ENCODE results near the gene NCAPH2. TPM values are rescaled to one million over a fixed set of nuclear protein-coding genes. Genes with fewer than 3 reads are reported as not detected.

Gene NCAPH2
- 100 to 1,000 TPM; 143 to 152 TPM for total RNA-seq

DNA sequence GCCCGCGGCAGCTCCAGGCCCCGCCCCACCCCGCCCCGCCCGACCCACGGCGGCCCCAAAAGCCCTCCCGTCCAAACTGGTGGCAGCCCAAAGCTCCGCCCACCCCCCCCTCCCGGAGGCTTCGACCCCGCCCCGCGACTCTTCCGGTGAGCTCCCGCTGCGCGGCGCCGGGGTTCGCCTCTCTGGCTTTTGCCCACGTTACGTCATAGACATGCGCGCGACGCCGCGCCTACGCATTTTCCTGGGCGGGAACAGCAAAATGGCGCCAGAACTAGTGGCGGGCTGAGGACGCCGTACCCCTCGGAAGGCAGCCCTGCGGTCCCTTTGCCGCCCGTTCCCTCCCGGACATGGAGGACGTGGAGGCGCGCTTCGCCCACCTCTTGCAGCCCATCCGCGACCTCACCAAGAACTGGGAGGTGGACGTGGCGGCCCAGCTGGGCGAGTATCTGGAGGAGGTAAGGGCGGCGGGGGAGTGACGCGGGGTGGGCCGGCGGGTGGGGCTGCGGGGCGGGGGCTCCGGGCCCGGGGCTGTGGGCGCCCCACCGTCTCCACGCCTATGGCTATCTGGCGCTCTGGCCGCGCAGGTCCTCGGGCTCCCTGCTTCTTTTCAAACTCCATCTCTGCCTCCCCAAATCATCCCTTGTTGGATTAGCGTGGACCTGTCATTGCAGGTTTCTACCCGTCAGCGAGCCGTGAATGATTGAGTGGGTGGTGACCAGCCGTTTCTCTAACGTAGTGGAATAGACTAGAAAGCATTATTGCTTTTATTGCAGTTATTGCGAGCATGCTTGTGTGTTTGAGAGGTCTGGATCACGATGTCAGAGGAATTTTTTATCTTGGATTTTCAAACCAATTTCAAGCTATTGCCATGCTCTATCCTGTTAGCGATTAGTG, at the start of gene NCAPH2:
TSS of gene NCAPH2 (plus strand) at position 234 of the 894 bp plus-strand sequence. CDS start at position 348, 114 bp downstream.
- Mint-ChIP-seq H3K4me1 (peaks cover 13% of the 10 kb centered on the region), H3K4me3 (peak within 1 kb of the TSS; percentile 97), H3K27me3 (no peaks in the 10 kb centered on the region), H3K27ac (peak within 1 kb of the TSS; percentile 97), H3K36me3 (peaks cover 10% of the 10 kb centered on the region), H3K9me3 (no peaks in the 10 kb centered on the region)
- peak; percentile 98 for DNase-seq

GRCh38 chr22:50459016-50459415, 49.0 kb upstream of the NCAPH2 start:
- Mint-ChIP-seq H3K9me3 (no peaks in the 10 kb centered on the region), H3K4me3 (no peak overlapping the region), H3K27me3 (no peaks in the 10 kb centered on the region), H3K4me1 (peaks cover 3% of the 10 kb centered on the region), H3K36me3 (peaks cover 14% of the 10 kb centered on the region), H3K27ac (no peak overlapping the region)
- no peak for DNase-seq

DNA sequence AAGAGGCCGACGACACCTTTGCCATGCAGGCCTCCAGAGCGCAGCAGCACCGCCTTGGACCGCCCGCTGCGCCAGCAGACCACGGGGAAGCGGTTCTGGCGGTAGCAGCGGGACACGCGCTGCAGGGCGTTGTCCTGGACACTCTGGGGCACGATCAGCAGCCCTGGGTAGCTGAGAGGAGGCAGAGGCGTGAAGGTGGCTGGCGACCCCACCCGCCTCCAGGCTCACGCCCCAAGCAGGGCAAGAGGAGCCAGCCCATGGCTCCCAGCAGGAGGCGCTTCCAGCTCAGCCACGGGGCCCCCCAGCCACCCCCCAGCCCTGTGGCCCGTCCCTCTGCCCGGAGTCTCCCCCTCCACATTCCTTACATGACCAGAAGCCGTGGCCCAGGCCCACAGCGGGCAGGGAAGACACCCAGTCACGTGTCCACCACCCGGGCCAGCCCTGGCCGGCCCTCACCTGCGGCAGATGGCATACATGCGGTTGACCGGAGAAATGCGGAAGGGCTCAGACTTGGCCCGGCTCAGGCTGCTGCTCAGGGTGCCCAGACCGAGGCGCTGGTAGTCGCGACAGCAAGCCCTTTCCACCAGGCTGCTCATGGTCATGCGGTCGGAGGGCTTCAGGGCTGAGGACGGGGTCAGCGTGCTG, 48.4 kb upstream of the NCAPH2 start:
- H3K36me3 Mint-ChIP-seq, result peaks cover 13% of the 10 kb centered on the region
- no peaks in the 10 kb centered on the region for H3K9me3 Mint-ChIP-seq
- H3K4me3 Mint-ChIP-seq, result no peak overlapping the region
- no peak overlapping the region for H3K27ac Mint-ChIP-seq
- no peaks in the 10 kb centered on the region for H3K4me1 Mint-ChIP-seq
- no peaks in the 10 kb centered on the region for H3K27me3 Mint-ChIP-seq
- no peak for DNase-seq

DNA sequence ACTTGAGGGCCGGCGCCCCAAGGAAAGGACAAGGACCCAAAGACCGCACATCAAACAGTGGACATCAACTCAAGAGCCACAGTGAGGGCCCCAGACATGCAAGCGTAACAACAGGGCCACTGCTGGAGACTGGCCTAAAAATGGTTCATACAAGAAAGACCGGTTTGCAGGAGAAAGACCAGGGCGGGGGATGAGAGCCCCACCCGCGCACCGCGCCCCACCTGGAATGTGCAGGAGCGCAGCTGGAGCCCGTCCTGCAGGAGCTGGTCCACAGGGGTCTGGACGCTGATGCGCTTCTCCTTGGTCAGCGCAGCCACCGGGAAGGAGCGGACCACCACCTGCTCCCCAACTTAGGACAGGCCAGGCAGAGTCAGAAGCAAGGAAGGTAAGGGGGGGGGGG, 47.1 kb upstream of the NCAPH2 start:
- DNase-seq, result no peak
- Mint-ChIP-seq H3K27me3 (no peaks in the 10 kb centered on the region), H3K4me1 (peaks cover under 1% of the 10 kb centered on the region), H3K27ac (no peak overlapping the region), H3K4me3 (no peak overlapping the region), H3K36me3 (peaks cover 14% of the 10 kb centered on the region), H3K9me3 (no peaks in the 10 kb centered on the region)

DNA sequence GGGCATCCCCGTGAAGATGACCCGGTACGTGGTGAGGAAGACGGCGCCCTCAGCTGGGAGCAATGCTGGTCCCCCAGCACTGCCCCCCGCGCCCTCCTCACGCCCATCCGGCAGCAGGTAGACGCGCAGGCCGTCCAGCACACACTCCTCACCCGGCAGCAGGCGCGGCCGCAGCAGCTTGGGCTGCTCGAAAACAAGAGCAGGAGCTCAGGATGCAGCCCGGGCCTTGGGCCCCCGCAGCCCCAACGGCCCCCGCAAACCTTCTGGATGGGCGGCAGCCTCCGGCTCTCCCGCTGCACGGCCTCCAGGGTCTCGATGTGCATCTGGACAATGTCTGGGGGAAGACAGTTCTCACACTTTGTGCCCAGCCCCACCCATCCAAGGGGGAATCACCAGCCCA, 46.5 kb upstream of the NCAPH2 start:
- DNase-seq, result no peak
- no peak overlapping the region for H3K27ac Mint-ChIP-seq
- H3K36me3 Mint-ChIP-seq, result peaks cover 18% of the 10 kb centered on the region
- H3K4me1 Mint-ChIP-seq, result peaks cover 6% of the 10 kb centered on the region
- H3K4me3 Mint-ChIP-seq, result no peak overlapping the region
- H3K9me3 Mint-ChIP-seq, result no peaks in the 10 kb centered on the region
- no peaks in the 10 kb centered on the region for H3K27me3 Mint-ChIP-seq

- no peak for DNase-seq
- peaks cover 11% of the 10 kb centered on the region for H3K4me1 Mint-ChIP-seq
- H3K9me3 Mint-ChIP-seq, result no peaks in the 10 kb centered on the region
- H3K27me3 Mint-ChIP-seq, result no peaks in the 10 kb centered on the region
- H3K36me3 Mint-ChIP-seq, result peaks cover 19% of the 10 kb centered on the region
- no peak overlapping the region for H3K4me3 Mint-ChIP-seq
- no peak overlapping the region for H3K27ac Mint-ChIP-seq
Observed at GRCh38 chr22:50461979-50462540, 46.0 kb upstream of the NCAPH2 start.

DNA sequence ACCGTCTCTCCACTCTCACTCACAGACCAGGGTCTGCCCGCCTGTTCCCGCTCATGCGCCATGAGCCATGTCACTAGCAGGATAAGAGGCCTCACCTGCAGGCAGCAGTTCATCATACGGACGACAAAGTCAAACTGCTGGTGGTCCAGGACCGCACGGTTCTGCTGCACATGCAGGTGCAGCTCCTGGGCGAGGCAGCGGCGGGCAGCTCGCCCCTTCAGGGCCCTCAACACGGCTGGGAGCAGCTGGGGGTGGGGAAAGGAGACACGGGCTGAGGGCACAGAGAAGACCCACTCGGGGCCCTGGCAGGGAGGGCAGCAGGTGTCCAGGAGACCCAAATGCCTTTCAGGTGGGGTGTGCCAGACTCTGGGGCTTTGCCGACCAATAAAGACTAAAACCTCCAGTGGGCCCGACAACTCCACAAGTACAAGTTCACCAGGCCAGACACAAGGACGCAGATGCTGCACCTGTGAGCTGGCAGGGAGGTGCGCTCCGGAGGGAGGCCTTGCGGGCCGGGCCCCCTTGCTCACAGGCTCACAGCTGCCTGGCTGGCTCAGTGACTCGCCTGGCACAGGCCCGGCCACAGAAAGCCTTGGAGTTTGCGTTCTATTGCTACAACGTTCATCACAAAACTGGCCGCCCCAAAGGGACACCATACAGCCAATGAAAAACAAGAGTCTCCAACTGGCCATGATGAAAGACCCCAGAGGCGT, 44.7 kb upstream of the NCAPH2 start:
- H3K27me3 Mint-ChIP-seq, result no peaks in the 10 kb centered on the region
- peaks cover 19% of the 10 kb centered on the region for H3K36me3 Mint-ChIP-seq
- H3K9me3 Mint-ChIP-seq, result no peaks in the 10 kb centered on the region
- no peak for DNase-seq
- H3K4me1 Mint-ChIP-seq, result peaks cover 21% of the 10 kb centered on the region
- H3K27ac Mint-ChIP-seq, result no peak overlapping the region
- H3K4me3 Mint-ChIP-seq, result no peak overlapping the region

DNA sequence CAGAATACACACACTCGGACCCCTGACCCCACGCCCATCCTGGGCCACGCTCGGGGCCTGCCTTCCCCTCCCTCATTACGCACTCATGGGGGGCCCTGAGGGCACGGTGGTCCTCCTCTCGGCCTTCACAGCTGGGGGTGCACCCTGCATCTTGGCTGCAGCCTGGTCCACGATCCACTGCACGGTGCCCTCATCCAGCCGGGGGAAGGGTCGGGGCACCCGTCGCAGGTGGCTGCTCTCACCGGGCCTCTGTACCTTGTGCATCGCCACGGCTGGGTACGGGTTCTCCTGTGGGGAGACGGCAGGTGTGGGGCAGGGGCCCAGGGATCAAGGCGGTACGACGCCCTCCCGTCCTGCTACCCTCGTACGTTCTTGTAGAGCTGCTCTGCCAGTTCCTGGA, 43.6 kb upstream of the NCAPH2 start:
- Mint-ChIP-seq H3K27me3 (no peaks in the 10 kb centered on the region), H3K4me1 (peaks cover 32% of the 10 kb centered on the region), H3K4me3 (no peak overlapping the region), H3K36me3 (peaks cover 19% of the 10 kb centered on the region), H3K9me3 (no peaks in the 10 kb centered on the region), H3K27ac (no peak overlapping the region)
- DNase-seq, result no peak

DNA sequence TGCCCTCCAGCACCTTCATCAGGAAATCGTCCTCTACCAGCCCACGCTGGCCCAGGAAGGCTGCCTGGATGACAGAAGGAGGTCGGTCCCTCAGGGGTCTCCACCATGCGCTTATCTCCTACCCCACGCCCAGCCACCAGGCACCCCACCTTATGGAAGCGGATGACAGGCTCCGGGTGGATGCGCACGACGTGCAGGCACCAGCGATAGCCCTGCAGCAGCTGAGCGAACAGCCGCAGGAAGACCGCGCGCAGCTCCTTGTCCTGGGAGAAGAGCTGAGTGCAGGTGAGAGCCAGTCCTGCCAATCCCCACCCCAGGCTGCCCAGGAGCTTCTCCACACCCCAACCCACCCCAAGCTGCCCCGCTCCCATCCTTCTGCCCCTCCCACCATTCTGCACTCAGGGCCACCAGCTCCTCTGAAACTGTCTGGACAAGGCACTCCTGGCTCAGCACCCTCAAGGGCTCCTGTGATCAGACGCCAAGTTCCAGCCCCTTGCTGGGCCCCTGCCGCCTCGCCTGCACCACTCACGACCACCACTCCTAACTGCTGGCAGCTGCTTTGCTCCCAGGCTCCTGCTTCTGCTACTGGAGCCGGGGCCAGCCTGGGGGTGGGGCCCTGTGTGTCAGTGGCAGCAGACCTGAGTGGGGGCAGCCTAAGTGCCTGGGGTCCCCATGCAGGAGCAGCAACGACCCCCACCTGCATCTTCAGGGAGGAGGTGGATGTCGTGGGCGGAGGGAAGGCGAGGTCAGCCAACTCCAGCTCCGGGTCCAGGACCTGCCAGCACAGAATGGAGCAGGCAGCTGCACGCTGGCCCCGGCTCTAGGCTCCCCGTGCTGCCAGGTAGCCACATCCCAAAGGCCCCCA, 42.7 kb upstream of the NCAPH2 start:
- H3K27me3 Mint-ChIP-seq, result no peaks in the 10 kb centered on the region
- no peak overlapping the region for H3K27ac Mint-ChIP-seq
- no peaks in the 10 kb centered on the region for H3K9me3 Mint-ChIP-seq
- DNase-seq, result no peak
- peaks cover 17% of the 10 kb centered on the region for H3K36me3 Mint-ChIP-seq
- H3K4me1 Mint-ChIP-seq, result peaks cover 38% of the 10 kb centered on the region
- no peak overlapping the region for H3K4me3 Mint-ChIP-seq

DNA sequence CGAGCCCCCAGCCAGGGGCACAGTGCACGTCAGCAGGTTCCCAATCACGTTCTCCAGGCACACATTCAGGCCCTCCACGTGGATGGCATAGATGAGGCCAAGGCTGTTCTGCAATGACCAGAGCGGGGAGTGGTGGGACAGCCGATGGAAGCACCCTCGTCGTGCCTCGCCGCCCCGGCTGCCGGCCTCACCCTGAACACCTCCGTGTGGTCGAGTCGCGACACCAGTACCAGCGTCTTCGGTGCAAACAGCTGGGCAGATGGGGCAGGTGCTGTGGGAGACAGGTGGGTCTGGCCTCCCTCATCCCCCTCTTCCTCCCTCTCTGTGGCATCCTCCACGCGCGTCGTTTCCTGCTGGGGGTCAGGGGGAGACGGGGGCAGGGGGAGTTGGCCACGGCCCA, 40.7 kb upstream of the NCAPH2 start:
- peaks cover 59% of the 10 kb centered on the region for H3K4me1 Mint-ChIP-seq
- H3K9me3 Mint-ChIP-seq, result no peaks in the 10 kb centered on the region
- H3K4me3 Mint-ChIP-seq, result no peak overlapping the region
- H3K27ac Mint-ChIP-seq, result no peak overlapping the region
- no peaks in the 10 kb centered on the region for H3K27me3 Mint-ChIP-seq
- peaks cover 12% of the 10 kb centered on the region for H3K36me3 Mint-ChIP-seq
- no peak for DNase-seq

- Mint-ChIP-seq H3K9me3 (no peaks in the 10 kb centered on the region), H3K36me3 (peaks cover 12% of the 10 kb centered on the region), H3K4me3 (peak overlapping the region; percentile 14), H3K4me1 (peaks cover 65% of the 10 kb centered on the region), H3K27ac (peak overlapping the region; percentile 91), H3K27me3 (no peaks in the 10 kb centered on the region)
- no peak for DNase-seq
Observed at GRCh38 chr22:50467773-50468440, 40.1 kb upstream of the NCAPH2 start.

- no peak for DNase-seq
- Mint-ChIP-seq H3K9me3 (no peaks in the 10 kb centered on the region), H3K36me3 (peaks cover 9% of the 10 kb centered on the region), H3K4me3 (peak overlapping the region; percentile 71), H3K27ac (peak overlapping the region; percentile 91), H3K27me3 (no peaks in the 10 kb centered on the region), H3K4me1 (peaks cover 72% of the 10 kb centered on the region)
Observed at GRCh38 chr22:50468626-50469025, 39.4 kb upstream of the NCAPH2 start.

DNA sequence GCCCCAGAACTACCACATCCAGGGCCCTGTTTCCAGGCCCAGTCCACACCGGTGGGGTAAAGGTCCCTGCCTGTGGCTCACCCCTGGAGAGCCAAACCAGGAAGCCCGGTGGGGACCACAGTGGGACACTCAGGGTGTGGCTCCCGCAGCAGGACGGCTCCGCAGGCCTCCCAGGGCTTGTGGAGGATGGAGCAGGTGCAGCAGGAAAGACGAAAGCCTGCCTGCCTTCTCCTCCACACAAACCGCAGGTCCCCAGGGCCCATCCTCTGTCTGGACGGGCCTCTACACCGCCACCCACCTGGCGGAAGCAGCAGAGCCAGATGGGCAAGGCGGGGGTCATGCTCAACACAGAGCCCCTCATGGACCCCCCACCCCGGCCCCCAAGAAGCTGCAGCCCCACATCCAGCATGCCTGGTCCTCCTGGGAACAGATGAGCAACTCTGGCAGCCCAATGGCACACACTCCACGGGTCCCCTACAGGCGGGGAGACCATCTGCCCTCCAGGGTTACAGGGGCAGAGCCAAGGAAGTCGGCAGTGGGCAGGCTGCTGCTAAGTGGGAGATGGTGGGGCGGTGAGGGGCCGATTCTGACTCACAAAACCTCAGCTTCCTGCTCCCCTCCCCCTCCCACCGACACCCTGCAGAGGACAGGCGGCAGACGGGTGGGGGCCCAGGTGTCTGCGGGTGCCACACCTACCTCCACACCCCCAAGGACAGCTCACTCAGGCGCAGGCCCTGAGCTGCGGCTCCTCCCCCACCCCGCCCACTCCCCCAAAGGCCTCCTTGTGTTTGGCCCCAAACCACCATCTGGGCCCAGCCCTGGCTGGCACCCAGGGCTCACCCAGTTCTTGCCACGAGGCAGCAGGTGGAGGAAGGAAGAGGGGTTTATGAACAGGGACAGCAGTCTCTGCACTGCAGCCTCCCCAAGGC, 38.4 kb upstream of the NCAPH2 start:
- H3K27ac Mint-ChIP-seq, result peak overlapping the region; percentile 91
- H3K4me1 Mint-ChIP-seq, result peaks cover 75% of the 10 kb centered on the region
- H3K9me3 Mint-ChIP-seq, result no peaks in the 10 kb centered on the region
- no peaks in the 10 kb centered on the region for H3K27me3 Mint-ChIP-seq
- H3K36me3 Mint-ChIP-seq, result peaks cover 9% of the 10 kb centered on the region
- peak; percentile 97 for DNase-seq
- peak overlapping the region; percentile 71 for H3K4me3 Mint-ChIP-seq
